ENCODE measurements around the gene SEC14L6.
"Not testable (repeated sequence)": the region's sequence is repeated elsewhere in the genome, so short reads cannot be mapped to it uniquely, and the experiment has no call there.

Gene SEC14L6

DNA sequence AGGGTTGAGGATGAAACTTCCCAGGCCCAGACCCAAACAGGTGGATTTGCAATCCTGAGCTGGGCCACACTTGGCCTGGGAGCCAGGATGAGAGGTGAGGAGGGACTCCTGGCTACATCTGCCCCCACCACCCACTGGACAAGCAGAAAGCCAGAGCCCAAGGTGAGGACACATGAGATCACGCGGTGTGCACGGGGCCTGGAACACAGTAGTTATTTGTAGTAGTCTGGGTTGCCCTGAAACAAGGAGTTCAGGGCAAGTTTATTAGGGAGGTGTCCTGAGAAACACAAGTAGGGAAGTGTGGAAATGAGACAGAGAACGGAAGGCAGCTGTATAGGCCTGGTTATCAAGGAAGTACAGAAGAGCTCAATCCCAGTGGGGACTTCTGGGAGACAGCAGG lies 647 bp upstream of the SEC14L6 start:
- H3K4me3 ChIP-seq (ENCODE audit: low read depth, low read length) = no peak overlapping the region
- TF ChIP-seq, protein P1, sequence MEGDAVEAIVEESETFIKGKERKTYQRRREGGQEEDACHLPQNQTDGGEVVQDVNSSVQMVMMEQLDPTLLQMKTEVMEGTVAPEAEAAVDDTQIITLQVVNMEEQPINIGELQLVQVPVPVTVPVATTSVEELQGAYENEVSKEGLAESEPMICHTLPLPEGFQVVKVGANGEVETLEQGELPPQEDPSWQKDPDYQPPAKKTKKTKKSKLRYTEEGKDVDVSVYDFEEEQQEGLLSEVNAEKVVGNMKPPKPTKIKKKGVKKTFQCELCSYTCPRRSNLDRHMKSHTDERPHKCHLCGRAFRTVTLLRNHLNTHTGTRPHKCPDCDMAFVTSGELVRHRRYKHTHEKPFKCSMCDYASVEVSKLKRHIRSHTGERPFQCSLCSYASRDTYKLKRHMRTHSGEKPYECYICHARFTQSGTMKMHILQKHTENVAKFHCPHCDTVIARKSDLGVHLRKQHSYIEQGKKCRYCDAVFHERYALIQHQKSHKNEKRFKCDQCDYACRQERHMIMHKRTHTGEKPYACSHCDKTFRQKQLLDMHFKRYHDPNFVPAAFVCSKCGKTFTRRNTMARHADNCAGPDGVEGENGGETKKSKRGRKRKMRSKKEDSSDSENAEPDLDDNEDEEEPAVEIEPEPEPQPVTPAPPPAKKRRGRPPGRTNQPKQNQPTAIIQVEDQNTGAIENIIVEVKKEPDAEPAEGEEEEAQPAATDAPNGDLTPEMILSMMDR (IDR thresholded peaks at IDR 0.05; ENCODE audit: low read depth, low read length) = no peak

DNA sequence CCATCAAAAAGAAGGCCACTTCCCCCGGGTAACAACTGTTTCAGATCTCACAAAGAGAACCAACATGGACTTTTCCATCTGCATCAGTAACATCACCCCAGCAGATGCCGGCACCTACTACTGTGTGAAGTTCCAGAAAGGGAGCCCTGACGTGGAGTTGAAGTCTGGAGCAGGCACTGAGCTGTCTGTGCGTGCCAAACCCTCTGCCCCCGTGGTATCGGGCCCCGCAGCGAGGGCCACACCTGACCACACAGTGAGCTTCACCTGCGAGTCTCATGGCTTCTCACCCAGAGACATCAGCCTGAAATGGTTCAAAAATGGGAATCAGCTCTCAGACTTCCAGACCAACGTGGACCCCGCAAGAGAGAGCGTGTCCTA lies 3.7 kb downstream of the SEC14L6 start:
- TF ChIP-seq, protein P1 (IDR thresholded peaks at IDR 0.05; ENCODE audit: low read depth, low read length) = no peak
- no peak overlapping the region for H3K4me3 ChIP-seq (ENCODE audit: low read depth, low read length)

DNA sequence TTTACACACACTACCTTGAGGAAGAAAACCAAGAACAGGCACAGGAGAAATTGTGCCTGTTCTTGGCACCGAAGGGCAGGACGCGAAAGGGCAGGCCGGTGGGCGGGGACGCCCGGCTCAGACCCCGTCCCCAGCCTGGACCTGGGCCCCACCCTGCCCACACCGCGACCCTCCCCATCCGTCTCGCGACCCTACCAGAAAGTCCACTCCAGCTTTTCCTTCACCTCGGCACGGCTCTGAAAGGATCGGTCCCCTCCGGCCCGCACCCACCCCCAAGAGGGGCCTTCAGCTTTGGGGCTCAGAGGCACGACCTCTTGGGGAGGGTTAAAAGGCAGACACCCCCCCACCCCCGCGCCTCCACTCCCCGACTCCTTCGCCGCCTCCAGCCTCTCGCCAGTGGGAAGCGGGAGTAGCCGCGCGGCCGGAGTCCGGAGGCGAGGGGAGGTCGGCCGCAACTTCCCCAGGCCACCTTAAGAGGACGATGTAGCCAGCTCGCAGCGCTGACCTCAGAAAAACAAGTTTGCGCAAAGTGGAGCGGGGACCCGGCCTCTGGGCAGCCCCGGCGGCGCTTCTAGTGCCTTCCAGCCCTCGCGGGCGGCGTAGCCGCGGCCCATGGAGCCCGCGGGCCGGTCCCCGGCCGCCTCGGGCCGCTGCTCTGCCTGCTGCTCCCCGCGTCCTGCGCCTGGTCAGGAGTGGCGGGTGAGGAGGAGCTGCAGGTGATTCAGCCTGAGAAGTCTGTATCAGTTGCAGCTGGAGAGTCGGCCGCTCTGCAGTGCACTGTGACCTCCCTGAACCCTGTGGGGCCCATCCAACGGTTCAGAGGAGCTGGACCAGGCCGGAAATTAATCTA lies 4.4 kb downstream of the SEC14L6 start:
- TF ChIP-seq, protein P1 (IDR thresholded peaks at IDR 0.05; ENCODE audit: low read depth, low read length) = no peak
- H3K4me3 ChIP-seq (ENCODE audit: low read depth, low read length) = no peak overlapping the region

DNA sequence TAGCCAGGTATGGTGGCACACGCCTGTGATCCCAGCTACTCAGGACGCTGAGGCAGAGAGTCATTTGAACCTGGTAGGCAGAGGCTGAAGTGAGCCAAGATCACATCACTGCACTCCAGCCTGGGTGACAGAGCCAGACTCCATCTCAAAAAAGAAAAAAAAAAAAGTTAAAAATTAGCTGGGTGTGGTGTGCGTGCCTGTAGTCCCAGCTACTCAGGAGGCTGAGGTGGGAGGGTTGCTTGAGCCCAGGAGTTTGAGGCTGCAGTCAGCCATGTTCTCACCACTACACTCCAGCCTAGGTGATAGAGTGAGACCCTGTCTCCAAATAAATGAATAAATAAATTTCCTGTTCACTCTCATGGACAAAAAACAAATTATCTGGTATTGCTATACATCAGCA lies 5.0 kb downstream of the SEC14L6 start:
- H3K4me3 ChIP-seq (ENCODE audit: low read depth, low read length) = not testable (repeated sequence)

DNA sequence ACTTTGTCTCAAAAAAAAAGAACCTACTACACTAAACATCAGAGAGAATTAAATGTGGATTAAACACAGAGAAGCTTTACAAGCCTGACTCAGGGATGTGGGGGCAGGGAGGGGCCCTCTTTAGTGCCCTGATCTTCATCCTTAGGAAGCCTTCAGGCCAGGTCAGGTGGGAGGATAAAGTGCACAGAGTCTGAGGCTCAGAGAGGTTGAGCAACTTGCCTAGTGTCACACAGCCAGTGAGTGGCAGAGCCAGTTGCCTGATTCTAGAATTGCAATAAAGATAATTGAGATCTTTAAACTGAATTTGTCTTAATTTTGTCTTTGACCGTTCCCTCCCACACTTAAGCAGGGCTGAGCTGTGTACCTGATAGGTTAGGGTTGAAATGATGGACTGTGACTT lies 7.2 kb downstream of the SEC14L6 start:
- no peak overlapping the region for H3K4me3 ChIP-seq (ENCODE audit: low read depth, low read length)
- TF ChIP-seq, protein P1 (IDR thresholded peaks at IDR 0.05; ENCODE audit: low read depth, low read length) = no peak

DNA sequence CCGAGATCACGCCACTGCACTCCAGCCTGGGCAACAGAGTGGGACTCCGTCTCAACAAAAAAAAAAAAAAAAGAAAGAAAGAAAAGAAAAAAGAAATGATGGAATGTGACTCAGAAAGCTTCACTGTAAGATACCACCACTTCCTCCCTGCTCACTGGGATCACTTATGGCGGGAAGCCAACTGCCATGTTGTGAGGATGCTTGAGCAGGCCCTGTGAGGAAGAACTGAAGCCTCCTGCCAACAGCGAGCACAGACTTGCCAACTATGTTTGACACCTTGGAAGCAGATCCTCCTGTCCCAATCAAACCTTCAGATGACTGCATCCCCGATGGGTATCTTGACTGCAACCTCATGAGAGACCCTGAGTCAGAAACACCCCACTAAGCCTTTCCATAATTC lies 8.3 kb downstream of the SEC14L6 start:
- TF ChIP-seq, protein P1 (IDR thresholded peaks at IDR 0.05; ENCODE audit: low read depth, low read length) = no peak
- no peak overlapping the region for H3K4me3 ChIP-seq (ENCODE audit: low read depth, low read length)

DNA sequence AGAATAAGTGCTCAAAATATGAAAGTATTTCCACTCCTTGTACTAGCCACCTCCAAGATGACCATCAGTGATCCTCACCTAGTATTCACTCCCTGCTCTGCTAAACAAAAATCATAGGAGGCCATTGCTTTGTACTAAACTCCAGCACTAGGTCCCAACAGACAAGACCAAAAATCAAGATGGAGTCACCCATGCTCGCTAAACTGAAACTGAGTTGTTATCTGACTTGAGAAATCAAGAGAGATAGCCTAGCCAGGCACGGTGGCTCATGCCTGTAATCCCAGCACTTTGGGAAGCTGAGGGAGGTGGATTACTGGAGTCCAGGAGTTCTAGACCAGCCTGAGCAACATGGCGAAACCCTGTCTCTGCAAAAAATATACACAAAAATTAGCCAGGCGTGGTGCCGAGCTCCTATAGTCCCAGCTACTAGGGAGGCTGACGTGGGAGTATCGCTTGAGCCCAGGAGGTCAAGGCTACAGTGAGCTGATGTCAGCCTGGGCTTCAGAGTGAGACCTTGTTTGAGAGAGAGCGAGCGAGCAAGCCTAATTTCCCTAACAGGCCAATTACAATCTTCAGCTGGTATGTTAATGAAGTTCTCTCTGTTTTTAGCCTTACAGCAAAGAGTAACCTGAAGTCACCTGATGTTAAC lies 9.3 kb downstream of the SEC14L6 start:
- H3K4me3 ChIP-seq (ENCODE audit: low read depth, low read length) = no peak overlapping the region
- TF ChIP-seq, protein P1 (IDR thresholded peaks at IDR 0.05; ENCODE audit: low read depth, low read length) = no peak
